Activated CD8-positive, alpha-beta memory T cell treated with anti-CD3 and anti-CD28 coated beads, Interleukin-2, amount 50 U/mL, for 24 hours (primary cell): ENCODE measurements around the gene CYP2A6.
"Not testable (repeated sequence)": the region's sequence is repeated elsewhere in the genome, so short reads cannot be mapped to it uniquely, and the experiment has no call there.

Source experiments
- DNase-seq: peaks from one replicate; pipeline ENCODE4 v3.0.0-alpha.2; 2020; ENCODE audit errors: extremely low read depth

CYP2A6 gene

DNA sequence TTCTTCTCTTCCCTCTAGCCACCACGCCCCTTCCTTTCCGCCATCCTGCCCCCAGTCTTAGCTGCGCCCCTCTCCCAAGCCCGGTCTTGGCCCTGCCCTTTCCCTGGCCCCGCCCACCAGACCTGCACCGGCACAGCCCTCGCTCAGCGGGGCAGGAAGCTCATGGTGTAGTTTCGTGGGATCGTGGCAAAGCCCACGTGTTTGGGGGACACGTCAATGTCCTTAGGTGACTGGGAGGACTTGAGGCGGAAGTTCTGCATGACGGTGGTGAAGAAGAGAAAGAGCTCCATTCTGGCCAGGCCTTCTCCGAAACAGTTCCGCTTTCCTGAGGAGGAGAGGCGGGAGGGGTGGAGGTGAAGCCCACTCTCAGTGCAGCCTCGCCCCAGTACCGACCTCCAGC, 6.6 kb downstream of the CYP2A6 start:
- peak; percentile 40 for DNase-seq

GRCh38 chr19:40842997-40843652, 7.1 kb downstream of the CYP2A6 start:
- not testable (repeated sequence) for DNase-seq

GRCh38 chr19:40842012-40842411, 8.2 kb downstream of the CYP2A6 start:
- not testable (repeated sequence) for DNase-seq

DNA sequence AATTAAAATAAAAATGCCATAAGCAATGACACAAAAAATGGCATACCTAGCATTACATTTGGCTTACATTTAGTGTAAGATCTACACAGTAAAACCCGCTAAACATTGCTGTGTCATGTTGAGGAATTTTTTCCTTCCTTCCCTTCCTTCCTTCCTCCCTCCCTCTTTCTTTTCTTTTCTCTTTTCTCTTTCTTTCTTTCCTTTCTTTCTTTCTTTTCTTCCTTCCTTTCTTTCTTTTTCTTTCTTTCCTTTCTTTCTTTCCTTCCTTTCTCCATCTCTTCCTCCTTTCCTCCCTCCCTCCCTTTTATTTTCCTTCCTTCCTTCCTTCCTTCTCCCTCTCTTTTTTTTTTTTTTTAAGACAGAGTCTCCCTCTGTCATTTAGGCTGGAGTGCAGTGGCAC, 11.8 kb downstream of the CYP2A6 start:
- DNase-seq = not testable (repeated sequence)

- DNase-seq = no peak
Measured at GRCh38 chr19:40836754-40837429, 13.4 kb downstream of the CYP2A6 start.

GRCh38 chr19:40833728-40834533, 16.3 kb downstream of the CYP2A6 start:
- not testable (repeated sequence) for DNase-seq

- DNase-seq = not testable (repeated sequence)
Measured at GRCh38 chr19:40832431-40832790, 17.8 kb downstream of the CYP2A6 start.

DNA sequence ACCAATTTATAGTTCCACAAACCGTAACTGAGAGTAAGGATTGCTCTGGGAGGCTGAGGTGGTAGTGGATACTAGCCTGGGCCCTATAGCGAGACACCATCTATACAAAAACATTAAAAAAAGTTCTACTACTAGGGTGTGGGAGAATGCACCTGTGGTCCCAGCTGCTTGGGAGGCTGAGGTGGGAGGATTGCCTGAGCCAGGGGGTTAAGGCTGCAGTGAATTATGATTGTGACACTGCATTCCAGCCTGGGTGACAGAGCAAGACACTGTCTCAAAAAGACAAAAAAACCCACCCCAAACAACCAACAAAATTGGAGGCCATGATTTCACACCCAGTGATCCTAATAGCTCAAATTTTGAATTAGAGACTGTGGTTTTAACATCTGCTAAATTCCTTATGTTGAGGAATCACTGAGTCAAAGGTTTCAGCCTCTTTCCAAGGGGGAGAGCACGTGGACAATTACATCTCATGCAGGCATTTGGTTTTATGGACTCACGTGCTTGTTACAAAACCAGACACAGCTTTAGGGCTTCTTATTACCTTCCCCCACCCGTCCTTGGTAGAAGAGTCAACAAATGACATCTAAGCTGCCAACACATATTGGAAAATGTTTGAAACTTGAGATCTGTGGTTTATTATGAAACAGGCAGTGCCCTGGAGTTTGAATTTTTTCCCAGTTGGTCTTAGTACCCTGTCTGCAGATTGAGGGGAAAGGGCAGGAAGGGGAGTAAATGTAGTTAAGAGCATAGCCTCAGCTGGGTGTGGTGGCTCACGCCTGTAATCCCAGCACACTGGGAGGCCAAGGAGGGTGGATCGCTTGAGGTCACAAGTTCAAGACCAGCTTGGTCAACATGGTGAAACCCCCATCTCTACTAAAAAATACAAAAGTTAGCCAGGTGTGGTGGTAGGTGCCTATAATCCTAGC, 18.5 kb downstream of the CYP2A6 start:
- DNase-seq = no peak

GRCh38 chr19:40830741-40831140, 19.5 kb downstream of the CYP2A6 start:
- not testable (repeated sequence) for DNase-seq

GRCh38 chr19:40829205-40829604, 21.0 kb downstream of the CYP2A6 start:
- DNase-seq = no peak

- DNase-seq = no peak
Measured at GRCh38 chr19:40827386-40828247, 22.6 kb downstream of the CYP2A6 start.

DNA sequence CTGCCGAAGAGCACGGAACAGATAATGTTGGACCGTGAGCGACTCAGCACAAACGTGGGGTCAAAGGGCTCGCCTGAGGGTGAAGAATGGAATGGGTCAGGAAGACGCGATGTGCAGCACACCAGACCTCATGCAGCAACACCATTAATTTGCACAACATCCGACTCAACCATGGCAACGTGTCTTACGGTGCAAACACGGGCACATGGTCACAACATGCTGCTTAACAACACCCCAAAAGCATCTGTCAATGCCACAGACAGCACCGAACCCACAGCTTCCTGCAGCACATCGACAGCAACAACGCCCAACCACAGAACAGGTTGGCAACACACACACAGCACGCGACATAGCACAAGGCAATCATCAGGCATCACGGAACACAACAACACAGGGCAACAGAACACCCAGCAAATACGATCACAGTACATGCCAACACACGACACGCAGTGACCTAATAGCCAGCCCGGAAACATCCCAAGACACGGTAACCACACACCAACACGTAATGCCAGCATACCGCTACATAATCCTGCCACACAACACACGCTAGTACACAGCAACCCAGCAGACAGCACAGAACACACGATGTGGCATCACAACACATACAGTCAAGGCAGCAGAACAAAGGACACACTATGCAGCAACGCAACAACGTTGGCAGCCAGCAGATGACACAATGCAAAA, 23.4 kb downstream of the CYP2A6 start:
- DNase-seq = not testable (repeated sequence)

- not testable (repeated sequence) for DNase-seq
Measured at GRCh38 chr19:40826312-40826698, 23.9 kb downstream of the CYP2A6 start.

- not testable (repeated sequence) for DNase-seq
Measured at GRCh38 chr19:40825460-40826095, 24.7 kb downstream of the CYP2A6 start.

DNA sequence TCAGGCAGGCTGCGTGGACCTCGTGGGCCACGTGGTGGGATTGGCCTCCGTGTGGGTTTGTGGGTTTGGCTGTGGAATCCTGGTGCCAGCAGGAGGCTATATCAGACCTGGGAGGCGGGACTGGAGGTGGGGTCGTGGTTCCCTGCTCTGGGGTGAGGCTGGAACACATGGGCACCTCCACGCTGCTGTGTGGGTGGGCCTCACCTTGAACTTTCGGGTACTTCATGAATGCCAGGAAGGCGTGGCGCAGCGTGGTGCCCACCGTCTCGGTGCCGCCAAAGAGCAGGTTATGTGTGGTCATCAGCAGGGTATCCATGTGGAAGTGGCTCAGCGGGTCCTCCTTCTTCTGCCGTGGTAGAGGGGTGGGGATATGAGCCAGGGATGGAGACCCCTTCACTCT, 25.3 kb downstream of the CYP2A6 start:
- not testable (repeated sequence) for DNase-seq

GRCh38 chr19:40822704-40823553, 27.3 kb downstream of the CYP2A6 start:
- not testable (repeated sequence) for DNase-seq

DNA sequence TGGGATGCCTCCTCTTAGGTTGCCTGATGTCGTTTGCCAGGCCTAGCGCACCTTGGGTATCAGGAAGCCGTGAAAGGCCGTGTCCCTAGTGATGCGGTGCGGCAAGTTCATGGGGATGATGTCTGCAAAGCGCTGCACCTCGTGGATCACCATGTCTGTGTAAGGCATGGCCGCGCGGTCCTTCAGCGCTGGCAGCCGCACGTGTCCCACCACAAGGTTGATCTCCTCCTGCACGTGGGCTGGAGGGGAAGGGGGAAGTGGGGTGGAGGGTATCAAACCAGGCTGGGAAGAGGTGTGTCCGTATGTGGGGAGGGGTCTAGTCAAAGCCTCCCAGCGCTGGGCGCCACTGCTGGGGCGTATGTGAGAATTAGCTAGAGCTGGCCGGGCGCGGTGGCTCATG, 28.1 kb downstream of the CYP2A6 start:
- no peak for DNase-seq

DNA sequence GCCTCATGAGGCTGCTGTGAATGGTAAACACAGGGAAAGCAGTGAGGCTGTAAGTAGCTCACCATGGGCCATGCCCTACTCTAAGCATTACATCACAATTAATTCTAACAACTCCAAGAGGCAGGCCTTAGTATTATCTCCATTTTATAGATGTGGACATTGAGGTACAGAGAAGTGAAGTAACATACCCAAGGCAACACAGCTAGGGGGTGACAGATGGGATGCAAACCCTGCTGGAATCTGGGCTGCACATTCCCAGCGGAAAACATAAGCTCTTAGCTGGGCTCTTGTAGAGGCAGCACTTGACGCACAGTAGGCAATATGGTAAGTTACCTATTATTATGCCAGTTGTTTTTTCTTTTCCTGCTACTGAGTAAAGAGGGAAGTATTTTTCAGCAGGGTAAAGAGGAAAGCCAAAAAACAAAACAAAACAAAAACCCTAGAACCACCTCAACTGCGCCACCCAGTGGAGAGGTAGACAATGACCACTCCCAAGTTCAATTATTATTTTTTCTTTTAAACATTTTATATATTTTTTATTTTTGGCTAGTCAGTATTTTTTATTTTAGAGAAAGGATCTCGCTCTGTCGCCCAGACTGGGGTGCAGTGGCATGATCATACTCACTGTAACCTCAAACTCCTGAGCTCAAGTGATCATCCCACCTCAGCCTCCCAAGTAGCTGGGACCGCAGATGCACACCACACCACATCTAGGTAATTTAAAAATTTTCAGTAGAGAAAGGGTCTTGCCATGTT, 30.6 kb downstream of the CYP2A6 start:
- DNase-seq = not testable (repeated sequence)
